Measurements from ENCODE around the gene PRADC1.
A peak's percentile ranks its signal among the peaks of the same experiment; 100 is the strongest.

PRADC1 gene

GRCh38 chr2:73253901-73254300 is 20.9 kb upstream of the PRADC1 start:
- Mint-ChIP-seq H3K4me3 (no peak overlapping the region), H3K4me1 (ENCODE audit: low read depth) (peaks cover 2% of the 10 kb centered on the region), H3K27ac (no peak overlapping the region), H3K36me3 (no peaks in the 10 kb centered on the region), H3K27me3 (no peaks in the 10 kb centered on the region), H3K9me3 (ENCODE audit: low read depth) (no peaks in the 10 kb centered on the region)

- H3K27me3 Mint-ChIP-seq = no peaks in the 10 kb centered on the region
- peak overlapping the region; percentile 41 for H3K27ac Mint-ChIP-seq
- H3K4me3 Mint-ChIP-seq = no peak overlapping the region
- H3K36me3 Mint-ChIP-seq = no peaks in the 10 kb centered on the region
- no peaks in the 10 kb centered on the region for H3K9me3 Mint-ChIP-seq (ENCODE audit: low read depth)
- peaks cover 2% of the 10 kb centered on the region for H3K4me1 Mint-ChIP-seq (ENCODE audit: low read depth)
Observed at GRCh38 chr2:73253400-73253799, 20.4 kb upstream of the PRADC1 start.

GRCh38 chr2:73252238-73253027 is 19.4 kb upstream of the PRADC1 start:
- no peaks in the 10 kb centered on the region for H3K9me3 Mint-ChIP-seq (ENCODE audit: low read depth)
- no peak overlapping the region for H3K4me3 Mint-ChIP-seq
- no peak overlapping the region for H3K27ac Mint-ChIP-seq
- H3K36me3 Mint-ChIP-seq = no peaks in the 10 kb centered on the region
- no peaks in the 10 kb centered on the region for H3K27me3 Mint-ChIP-seq
- H3K4me1 Mint-ChIP-seq (ENCODE audit: low read depth) = peaks cover 2% of the 10 kb centered on the region

GRCh38 chr2:73250872-73251846 is 18.1 kb upstream of the PRADC1 start:
- H3K27ac Mint-ChIP-seq = no peak overlapping the region
- peaks cover 5% of the 10 kb centered on the region for H3K4me1 Mint-ChIP-seq (ENCODE audit: low read depth)
- H3K36me3 Mint-ChIP-seq = peaks cover 4% of the 10 kb centered on the region
- no peak overlapping the region for H3K4me3 Mint-ChIP-seq
- H3K27me3 Mint-ChIP-seq = no peaks in the 10 kb centered on the region
- H3K9me3 Mint-ChIP-seq (ENCODE audit: low read depth) = no peaks in the 10 kb centered on the region

- no peak overlapping the region for H3K27ac Mint-ChIP-seq
- no peak overlapping the region for H3K4me3 Mint-ChIP-seq
- H3K36me3 Mint-ChIP-seq = peaks cover 4% of the 10 kb centered on the region
- no peaks in the 10 kb centered on the region for H3K9me3 Mint-ChIP-seq (ENCODE audit: low read depth)
- H3K27me3 Mint-ChIP-seq = no peaks in the 10 kb centered on the region
- H3K4me1 Mint-ChIP-seq (ENCODE audit: low read depth) = peaks cover 6% of the 10 kb centered on the region
Observed at GRCh38 chr2:73249636-73250035, 16.6 kb upstream of the PRADC1 start.

- H3K4me3 Mint-ChIP-seq = no peak overlapping the region
- no peaks in the 10 kb centered on the region for H3K27me3 Mint-ChIP-seq
- H3K9me3 Mint-ChIP-seq (ENCODE audit: low read depth) = no peaks in the 10 kb centered on the region
- peak overlapping the region; percentile 30 for H3K27ac Mint-ChIP-seq
- H3K4me1 Mint-ChIP-seq (ENCODE audit: low read depth) = peaks cover 13% of the 10 kb centered on the region
- H3K36me3 Mint-ChIP-seq = peaks cover 4% of the 10 kb centered on the region
Observed at GRCh38 chr2:73246850-73247249, 13.8 kb upstream of the PRADC1 start.

- peaks cover 4% of the 10 kb centered on the region for H3K36me3 Mint-ChIP-seq
- peak overlapping the region; percentile 61 for H3K27ac Mint-ChIP-seq
- H3K27me3 Mint-ChIP-seq = no peaks in the 10 kb centered on the region
- peaks cover 15% of the 10 kb centered on the region for H3K4me1 Mint-ChIP-seq (ENCODE audit: low read depth)
- no peaks in the 10 kb centered on the region for H3K9me3 Mint-ChIP-seq (ENCODE audit: low read depth)
- no peak overlapping the region for H3K4me3 Mint-ChIP-seq
Observed at GRCh38 chr2:73244580-73244979, 11.5 kb upstream of the PRADC1 start.

GRCh38 chr2:73243884-73244570 is 11.0 kb upstream of the PRADC1 start:
- Mint-ChIP-seq H3K9me3 (ENCODE audit: low read depth) (no peaks in the 10 kb centered on the region), H3K36me3 (peaks cover 4% of the 10 kb centered on the region), H3K27ac (peak overlapping the region; percentile 61), H3K4me1 (ENCODE audit: low read depth) (peaks cover 21% of the 10 kb centered on the region), H3K4me3 (no peak overlapping the region), H3K27me3 (no peaks in the 10 kb centered on the region)

- peaks cover 11% of the 10 kb centered on the region for H3K36me3 Mint-ChIP-seq
- no peaks in the 10 kb centered on the region for H3K27me3 Mint-ChIP-seq
- H3K9me3 Mint-ChIP-seq (ENCODE audit: low read depth) = no peaks in the 10 kb centered on the region
- H3K27ac Mint-ChIP-seq = peak overlapping the region; percentile 22
- no peak overlapping the region for H3K4me3 Mint-ChIP-seq
- peaks cover 45% of the 10 kb centered on the region for H3K4me1 Mint-ChIP-seq (ENCODE audit: low read depth)
Observed at GRCh38 chr2:73239776-73240175, 6.7 kb upstream of the PRADC1 start.

GRCh38 chr2:73238976-73239375 is 5.9 kb upstream of the PRADC1 start:
- no peaks in the 10 kb centered on the region for H3K9me3 Mint-ChIP-seq (ENCODE audit: low read depth)
- H3K4me3 Mint-ChIP-seq = no peak overlapping the region
- peaks cover 11% of the 10 kb centered on the region for H3K36me3 Mint-ChIP-seq
- peak overlapping the region; percentile 16 for H3K27ac Mint-ChIP-seq
- H3K4me1 Mint-ChIP-seq (ENCODE audit: low read depth) = peaks cover 42% of the 10 kb centered on the region
- no peaks in the 10 kb centered on the region for H3K27me3 Mint-ChIP-seq

- peaks cover 39% of the 10 kb centered on the region for H3K4me1 Mint-ChIP-seq (ENCODE audit: low read depth)
- H3K27ac Mint-ChIP-seq = no peak overlapping the region
- H3K9me3 Mint-ChIP-seq (ENCODE audit: low read depth) = no peaks in the 10 kb centered on the region
- H3K4me3 Mint-ChIP-seq = peak overlapping the region; percentile 35
- H3K36me3 Mint-ChIP-seq = peaks cover 11% of the 10 kb centered on the region
- H3K27me3 Mint-ChIP-seq = no peaks in the 10 kb centered on the region
Observed at GRCh38 chr2:73238149-73238548, 5.1 kb upstream of the PRADC1 start.

- Mint-ChIP-seq H3K36me3 (peaks cover 11% of the 10 kb centered on the region), H3K9me3 (ENCODE audit: low read depth) (no peaks in the 10 kb centered on the region), H3K27ac (peak overlapping the region; percentile 16), H3K27me3 (no peaks in the 10 kb centered on the region), H3K4me1 (ENCODE audit: low read depth) (peaks cover 45% of the 10 kb centered on the region), H3K4me3 (peak overlapping the region; percentile 100)
Observed at GRCh38 chr2:73237168-73237567, 4.1 kb upstream of the PRADC1 start.

GRCh38 chr2:73235315-73236028 is 2.4 kb upstream of the PRADC1 start:
- Mint-ChIP-seq H3K4me3 (peak overlapping the region; percentile 100), H3K27me3 (no peaks in the 10 kb centered on the region), H3K9me3 (ENCODE audit: low read depth) (no peaks in the 10 kb centered on the region), H3K4me1 (ENCODE audit: low read depth) (peaks cover 45% of the 10 kb centered on the region), H3K36me3 (peaks cover 11% of the 10 kb centered on the region), H3K27ac (peak overlapping the region; percentile 97)

All from activated naive CD8-positive, alpha-beta T cell (primary cell).